Neuronal stem cell (in vitro differentiated cells): ENCODE results near the gene FLRT1.

Experiments
- DNase-seq: peaks from one replicate; pipeline ENCODE4 v3.0.0-alpha.2; 2013; ENCODE audit warnings: low spot score
- H2AFZ ChIP-seq: one replicate; pipeline ENCODE4 v1.6.1; 2013; ENCODE audit warnings: mild to moderate bottlenecking, low read length, inconsistent platforms
- H2AK5ac ChIP-seq: 2 replicates; pipeline ENCODE4 v1.6.1; 2013; ENCODE audit warnings: low read depth, mild to moderate bottlenecking, inconsistent platforms, low read length, moderate library complexity, mixed read lengths
- H2BK120ac ChIP-seq: 2 replicates; pipeline ENCODE4 v1.6.1; 2013; ENCODE audit warnings: low read depth, mild to moderate bottlenecking, inconsistent platforms, low read length, moderate library complexity, mixed read lengths
- H2BK12ac ChIP-seq: one replicate; pipeline ENCODE4 v1.6.1; 2013; ENCODE audit warnings: low read length, inconsistent platforms
- H2BK15ac ChIP-seq: 2 replicates; pipeline ENCODE4 v1.6.1; 2013; ENCODE audit warnings: mild to moderate bottlenecking, low read length, inconsistent platforms, mixed read lengths
- H2BK5ac ChIP-seq: one replicate; pipeline ENCODE4 v1.6.1; 2013; ENCODE audit warnings: inconsistent platforms, mild to moderate bottlenecking, low read length, moderate library complexity
- H3K14ac ChIP-seq: one replicate; pipeline ENCODE4 v1.6.1; 2013; ENCODE audit warnings: low read length, inconsistent platforms
- H3K18ac ChIP-seq: 2 replicates; pipeline ENCODE4 v1.6.1; 2013; ENCODE audit warnings: low read length, inconsistent platforms
- H3K23ac ChIP-seq: 2 replicates; pipeline ENCODE4 v1.6.1; 2013; ENCODE audit warnings: low read depth, mild to moderate bottlenecking, mixed read lengths, low read length, inconsistent platforms; ENCODE audit not compliant: poor library complexity
- H3K27ac ChIP-seq: replicated peaks from 3 replicates; pipeline ENCODE4 v1.5.1; 2013; ENCODE audit warnings: low read length, inconsistent platforms
- H3K27me3 ChIP-seq, 3 experiments: 2 replicates each; pipeline ENCODE4 v1.6.1; 2013; ENCODE audit warnings: low read length in 3 of 3, mild to moderate bottlenecking in 2 of 3, inconsistent platforms in 1 of 3, low read depth in 1 of 3, mixed read lengths in 1 of 3, moderate library complexity in 1 of 3; ENCODE audit not compliant: control insufficient read depth in 3 of 3, insufficient read depth in 3 of 3
- H3K36me3 ChIP-seq, 2 donors: replicated peaks in 1 of 2; 2 replicates each; pipeline ENCODE4 v1.6.1; 2013; ENCODE audit warnings: low read length in 2 of 2; ENCODE audit not compliant: control insufficient read depth in 2 of 2, insufficient read depth in 2 of 2
- H3K4ac ChIP-seq: 2 replicates; pipeline ENCODE4 v1.6.1; 2013; ENCODE audit warnings: inconsistent platforms, mild to moderate bottlenecking, low read length, moderate library complexity
- H3K4me1 ChIP-seq, 2 donors: 1 replicate in 1 of 2; 2 replicates in 1 of 2; pipeline ENCODE4 v1.6.1; 2013; ENCODE audit warnings: low read length in 2 of 2, low read depth in 1 of 2; ENCODE audit not compliant: control insufficient read depth in 2 of 2, insufficient read depth in 1 of 2
- H3K4me2 ChIP-seq: one replicate; pipeline ENCODE4 v1.6.1; 2013; ENCODE audit warnings: mild to moderate bottlenecking, low read length, inconsistent platforms; ENCODE audit not compliant: insufficient read depth, poor library complexity, severe bottlenecking
- H3K4me3 ChIP-seq, 2 donors: 2 replicates each; pipeline ENCODE4 v1.5.1; 2013; ENCODE audit warnings: low read length in 2 of 2, mild to moderate bottlenecking in 2 of 2, inconsistent platforms in 1 of 2, moderate library complexity in 1 of 2
- H3K79me1 ChIP-seq: one replicate; pipeline ENCODE4 v1.6.1; 2013; ENCODE audit warnings: low read depth, mild to moderate bottlenecking, inconsistent platforms, low read length, moderate library complexity
- H3K9ac ChIP-seq: one replicate; pipeline ENCODE4 v1.6.1; 2013; ENCODE audit warnings: mild to moderate bottlenecking, low read depth, low read length, inconsistent platforms; ENCODE audit not compliant: poor library complexity
- H3K9me3 ChIP-seq, 2 donors: replicated peaks in 1 of 2; 2 replicates each; pipeline versions ENCODE3 to v1.6.1; 2013; ENCODE audit warnings: low read length in 2 of 2, mild to moderate bottlenecking in 2 of 2, inconsistent platforms in 1 of 2, low read depth in 1 of 2, mixed read lengths in 1 of 2, moderate library complexity in 1 of 2; ENCODE audit not compliant: control insufficient read depth in 2 of 2, insufficient read depth in 1 of 2
- H4K8ac ChIP-seq: one replicate; pipeline ENCODE4 v1.6.1; 2013; ENCODE audit warnings: low read depth, mild to moderate bottlenecking, inconsistent platforms, low read length, moderate library complexity
- H4K91ac ChIP-seq: one replicate; pipeline ENCODE4 v1.6.1; 2013; ENCODE audit warnings: low read length, low read depth, mild to moderate bottlenecking, inconsistent platforms; ENCODE audit not compliant: poor library complexity
- WGBS, 2 donors: extraction: QIAGEN DNeasy Blood & Tissue Kit; methylation state at CpG; one replicate each; pipeline ENCODE4 v1.1.7; 2013; ENCODE audit warnings: missing lambda C conversion rate in 2 of 2, mixed read lengths in 1 of 2; ENCODE audit not compliant: insufficient read length in 2 of 2, insufficient replicate concordance in 1 of 2; ENCODE audit errors: extremely low coverage in 2 of 2; 5-methylcytosine and 5-hydroxymethylcytosine counted together

FLRT1 gene

GRCh38 chr11:63991558-63991957 is 44.2 kb upstream of the FLRT1 start:
- H2BK15ac ChIP-seq: no peak overlapping the region
- no peak overlapping the region for H3K27ac ChIP-seq
- WGBS, 2 donors: no CpG with 5 or more reads among the region's 10 CpGs

GRCh38 chr11:63993100-63993499 is 42.6 kb upstream of the FLRT1 start:
- H3K14ac ChIP-seq: no peak overlapping the region
- no peaks in the 10 kb centered on the region for H3K27me3 ChIP-seq
- no peak for DNase-seq
- H3K9ac ChIP-seq: no peak overlapping the region
- no peak overlapping the region for H4K91ac ChIP-seq
- H3K4me3 ChIP-seq: no peak overlapping the region
- no peak overlapping the region for H4K8ac ChIP-seq
- no peak overlapping the region for H3K4me2 ChIP-seq
- no CpG with 5 or more reads among the region's 5 CpGs for WGBS, 2 donors
- peaks cover 22% of the 10 kb centered on the region for H3K79me1 ChIP-seq
- no peak overlapping the region for H3K27ac ChIP-seq
- H2BK15ac ChIP-seq: no peak overlapping the region
- H2BK5ac ChIP-seq: no peak overlapping the region
- H3K18ac ChIP-seq: peak overlapping the region; percentile 38
- no peak overlapping the region for H2AK5ac ChIP-seq
- no peaks in the 10 kb centered on the region for H3K9me3 ChIP-seq
- no peak overlapping the region for H3K23ac ChIP-seq
- H3K4ac ChIP-seq: no peak overlapping the region
- H2AFZ ChIP-seq: no peak overlapping the region
- H3K4me1 ChIP-seq: peaks cover 0 to 3% of the 10 kb centered on the region in 2 donors
- no peak overlapping the region for H2BK120ac ChIP-seq
- no peak overlapping the region for H2BK12ac ChIP-seq
- H3K36me3 ChIP-seq: peaks cover 52 to 90% of the 10 kb centered on the region in 2 donors

More at GRCh38 chr11:63991558-63991957, 44.2 kb upstream of the FLRT1 start:
- H3K14ac ChIP-seq: no peak overlapping the region
- peaks cover 8 to 9% of the 10 kb centered on the region in 2 donors for H3K4me1 ChIP-seq
- no peak overlapping the region for H3K23ac ChIP-seq
- H3K4me2 ChIP-seq: no peak overlapping the region
- no peaks in the 10 kb centered on the region for H3K27me3 ChIP-seq
- H2BK12ac ChIP-seq: no peak overlapping the region
- peaks cover 43 to 84% of the 10 kb centered on the region in 2 donors for H3K36me3 ChIP-seq
- H4K91ac ChIP-seq: no peak overlapping the region
- no peaks in the 10 kb centered on the region for H3K9me3 ChIP-seq
- H2AK5ac ChIP-seq: no peak overlapping the region
- H3K79me1 ChIP-seq: peaks cover 27% of the 10 kb centered on the region
- no peak overlapping the region for H3K4ac ChIP-seq
- no peak overlapping the region for H2AFZ ChIP-seq
- DNase-seq: no peak
- H3K9ac ChIP-seq: no peak overlapping the region
- no peak overlapping the region for H2BK5ac ChIP-seq
- H4K8ac ChIP-seq: no peak overlapping the region
- no peak overlapping the region for H3K4me3 ChIP-seq
- no peak overlapping the region for H3K18ac ChIP-seq
- H2BK120ac ChIP-seq: no peak overlapping the region

- DNase-seq: no peak
- Histone ChIP-seq H3K27ac (no peak overlapping the region), H3K9me3 (no peaks in the 10 kb centered on the region), H3K4me3 (no peak overlapping the region), H2BK5ac (no peak overlapping the region), H3K36me3 (peaks cover 45 to 85% of the 10 kb centered on the region in 2 donors), H3K9ac (no peak overlapping the region), H2BK120ac (no peak overlapping the region), H3K18ac (no peak overlapping the region), H3K4ac (no peak overlapping the region), H3K4me2 (no peak overlapping the region), H3K27me3 (peaks cover 0 to 1% (median 0%) of the 10 kb centered on the region in 3 experiments), H2AK5ac (no peak overlapping the region), H4K8ac (no peak overlapping the region), H3K14ac (no peak overlapping the region), H3K79me1 (peaks cover 14% of the 10 kb centered on the region), H4K91ac (no peak overlapping the region), H2BK15ac (no peak overlapping the region), H3K23ac (no peak overlapping the region), H2BK12ac (no peak overlapping the region), H3K4me1 (peaks cover 0 to 9% of the 10 kb centered on the region in 2 donors), H2AFZ (no peak overlapping the region)
- WGBS, 2 donors: no CpG with 5 or more reads among the region's 6 CpGs
These were observed 41.7 kb upstream of the FLRT1 start for GRCh38 chr11:63993993-63994392.

GRCh38 chr11:63996512-63996911 is 39.2 kb upstream of the FLRT1 start:
- Histone ChIP-seq H2BK15ac (no peak overlapping the region), H4K91ac (no peak overlapping the region), H3K4me1 (peaks cover 0 to 16% of the 10 kb centered on the region in 2 donors), H3K9me3 (no peaks in the 10 kb centered on the region), H3K23ac (no peak overlapping the region), H3K27me3 (peaks cover 0 to 21% (median 0%) of the 10 kb centered on the region in 3 experiments), H3K36me3 (peaks cover 28 to 68% of the 10 kb centered on the region in 2 donors), H2AFZ (no peak overlapping the region), H2BK5ac (peak overlapping the region; percentile 29), H3K4me2 (no peak overlapping the region), H2AK5ac (no peak overlapping the region), H3K4ac (no peak overlapping the region), H3K4me3 (no peak overlapping the region), H3K79me1 (peaks cover 12% of the 10 kb centered on the region), H3K18ac (no peak overlapping the region), H2BK12ac (no peak overlapping the region), H3K27ac (no peak overlapping the region), H3K9ac (no peak overlapping the region), H2BK120ac (no peak overlapping the region), H4K8ac (no peak overlapping the region), H3K14ac (no peak overlapping the region)
- DNase-seq: no peak
- WGBS, 2 donors: no CpG with 5 or more reads among the region's 18 CpGs
